Uterus (tissue), 4 donors: ENCODE results near the gene CCIN. TPM values are rescaled to one million over a fixed set of nuclear protein-coding genes. Genes with fewer than 3 reads are reported as not detected.

Experiments
- DNase-seq, 2 donors: peaks; one replicate each; pipeline ENCODE4 v3.0.0-alpha.2; 2019 to 2020
- H3K27ac ChIP-seq, 2 donors: fragments of 200-600 bp; sonication (generic); 1 replicate in 1 of 2; 2 replicates in 1 of 2; pipeline ENCODE4 v1.5.1; 2016 to 2018
- H3K27me3 ChIP-seq, 2 donors: fragments of 200-600 bp; sonication (generic); one replicate each; pipeline ENCODE4 v1.5.1; 2018 to 2019; ENCODE audit warnings: control low read depth in 1 of 2
- H3K36me3 ChIP-seq, 2 donors: fragments of 200-600 bp; sonication (generic); one replicate each; pipeline ENCODE4 v1.5.1; 2019; ENCODE audit warnings: control low read depth in 1 of 2
- H3K4me1 ChIP-seq, 2 donors: fragments of 200-600 bp; sonication (generic); one replicate each; pipeline ENCODE4 v1.5.1; 2018 to 2019; ENCODE audit warnings: control low read depth in 1 of 2
- H3K4me3 ChIP-seq, 2 donors: fragments of 200-600 bp; sonication (generic); 1 replicate in 1 of 2; 2 replicates in 1 of 2; pipeline ENCODE4 v1.5.1; 2018 to 2019; ENCODE audit warnings: mild to moderate bottlenecking in 1 of 2
- H3K9me3 ChIP-seq, 2 donors: fragments of 200-600 bp; sonication (generic); one replicate each; pipeline ENCODE4 v1.5.1; 2019; ENCODE audit warnings: control low read depth in 1 of 2
- POLR2A ChIP-seq, 2 donors: fragments of 450-650 bp; IDR thresholded peaks; one replicate each; pipeline ENCODE4 v1.6.1; 2016; ENCODE audit warnings: antibody characterized with exemption in 2 of 2, mild to moderate bottlenecking in 1 of 2, moderate library complexity in 1 of 2
- intact Hi-C: fragments of 100-400 bp; cut with DNase I; formaldehyde crosslinking; loops from one replicate; pipeline ENCODE4 v1.15.1; 2023; ENCODE audit warnings: low total_unique reads
- total RNA-seq, 4 donors: library from RNA; depleted of rRNA in 3 of 4; stranded (reverse); fragments of >200 nt in 3 of 4; gene quantifications; one replicate each; pipeline versions ENCODE4 v1.1.0 to v1.2.4, GENCODE V29; 2014 to 2023
- TF ChIP-seq, protein P1 (sequence below), 4 experiments: fragments of 200-600 bp in 2 of 4; fragments of 450-650 bp in 2 of 4; sonication (generic) in 2 of 4; IDR thresholded peaks; one replicate each; pipeline ENCODE4 v1.5.1; 2016 to 2019; ENCODE audit warnings: antibody characterized with exemption in 4 of 4, mild to moderate bottlenecking in 2 of 4, moderate library complexity in 1 of 4
- donor health status: DM: yes; HTN: yes; CAD: no.

Gene CCIN
- total RNA-seq, 4 donors from 2014 or later = 0.26 to 1.6 (median 0.99) TPM

DNA sequence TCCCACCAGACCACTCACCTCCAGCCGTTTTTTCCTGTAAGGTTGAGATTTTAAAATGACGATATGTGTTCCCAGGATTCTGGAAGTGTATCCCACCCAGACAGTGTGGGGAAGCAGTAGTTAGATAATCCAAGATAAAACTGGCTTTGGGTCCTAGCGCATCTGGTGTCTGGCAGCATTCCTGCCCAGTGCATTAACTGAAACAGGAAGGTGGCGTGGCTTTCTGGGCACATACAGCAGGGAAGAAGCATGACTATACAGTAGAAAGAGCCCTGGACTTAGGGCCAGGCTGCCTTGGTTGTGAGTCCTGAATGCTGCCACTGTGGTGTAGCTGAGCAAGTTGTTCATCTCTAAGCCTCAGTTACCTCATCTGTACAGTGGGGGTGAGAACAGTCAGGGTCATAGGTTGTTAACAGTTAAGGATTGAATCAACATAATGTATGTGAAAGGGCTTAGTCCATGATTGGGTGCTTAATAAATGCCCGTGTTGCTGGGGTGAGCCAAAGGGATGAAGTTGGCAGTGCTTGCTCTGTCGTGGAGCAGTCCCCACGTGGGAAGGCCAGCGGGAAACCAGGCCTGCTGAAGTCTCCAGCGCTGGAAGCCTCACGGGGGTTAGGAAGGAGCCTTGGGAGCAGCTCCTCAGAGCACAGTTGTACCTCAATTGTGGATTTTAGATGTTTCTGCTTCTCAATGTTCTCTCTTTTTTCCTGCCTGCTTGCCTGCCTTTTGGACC is 39.5 kb downstream of the CCIN start:
- Histone ChIP-seq H3K4me1 (no peaks in the 10 kb centered on the region), H3K27me3 (no peaks in the 10 kb centered on the region), H3K36me3 (no peaks in the 10 kb centered on the region), H3K4me3 (no peak overlapping the region), H3K27ac (peak overlapping the region in 1 of 2 donors; percentile 66), H3K9me3 (no peaks in the 10 kb centered on the region)
- DNase-seq = no peak
- TF ChIP-seq, protein P1, sequence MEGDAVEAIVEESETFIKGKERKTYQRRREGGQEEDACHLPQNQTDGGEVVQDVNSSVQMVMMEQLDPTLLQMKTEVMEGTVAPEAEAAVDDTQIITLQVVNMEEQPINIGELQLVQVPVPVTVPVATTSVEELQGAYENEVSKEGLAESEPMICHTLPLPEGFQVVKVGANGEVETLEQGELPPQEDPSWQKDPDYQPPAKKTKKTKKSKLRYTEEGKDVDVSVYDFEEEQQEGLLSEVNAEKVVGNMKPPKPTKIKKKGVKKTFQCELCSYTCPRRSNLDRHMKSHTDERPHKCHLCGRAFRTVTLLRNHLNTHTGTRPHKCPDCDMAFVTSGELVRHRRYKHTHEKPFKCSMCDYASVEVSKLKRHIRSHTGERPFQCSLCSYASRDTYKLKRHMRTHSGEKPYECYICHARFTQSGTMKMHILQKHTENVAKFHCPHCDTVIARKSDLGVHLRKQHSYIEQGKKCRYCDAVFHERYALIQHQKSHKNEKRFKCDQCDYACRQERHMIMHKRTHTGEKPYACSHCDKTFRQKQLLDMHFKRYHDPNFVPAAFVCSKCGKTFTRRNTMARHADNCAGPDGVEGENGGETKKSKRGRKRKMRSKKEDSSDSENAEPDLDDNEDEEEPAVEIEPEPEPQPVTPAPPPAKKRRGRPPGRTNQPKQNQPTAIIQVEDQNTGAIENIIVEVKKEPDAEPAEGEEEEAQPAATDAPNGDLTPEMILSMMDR (IDR thresholded peaks at IDR 0.05) = no peak
- TF ChIP-seq POLR2A (IDR thresholded peaks at IDR 0.05) = no peak
- intact Hi-C loops = loop anchor here (10.0 kb wide), 1 partner anchor 116 kb away; no protein-coding TSS in a partner anchor

DNA sequence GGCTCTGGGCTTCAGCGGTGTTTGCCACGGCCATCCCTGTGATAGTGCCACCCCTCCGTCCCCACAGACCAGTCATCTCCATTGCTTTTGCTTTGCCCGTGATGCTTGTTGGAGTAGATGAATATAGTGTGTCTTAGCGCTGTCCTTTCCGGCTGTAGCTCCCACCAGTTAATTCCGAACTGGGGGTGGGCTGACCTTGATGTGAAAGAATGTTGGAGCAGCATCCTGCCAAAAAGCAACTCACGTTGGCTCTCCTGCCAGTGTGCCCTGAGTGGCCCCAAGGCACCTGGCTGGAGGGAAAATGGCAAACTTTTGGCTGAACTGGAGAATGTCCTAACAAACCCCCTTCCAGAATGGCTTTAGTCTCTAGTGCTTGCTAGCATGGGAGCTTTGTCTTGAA is 41.5 kb downstream of the CCIN start:
- Histone ChIP-seq H3K9me3 (no peaks in the 10 kb centered on the region), H3K27me3 (no peaks in the 10 kb centered on the region), H3K27ac (no peak overlapping the region), H3K4me3 (no peak overlapping the region), H3K4me1 (no peaks in the 10 kb centered on the region), H3K36me3 (no peaks in the 10 kb centered on the region)
- intact Hi-C loops = no loop called here
- TF ChIP-seq POLR2A (IDR thresholded peaks at IDR 0.05) = no peak
- TF ChIP-seq, protein P1 (IDR thresholded peaks at IDR 0.05) = no peak
- DNase-seq = no peak

DNA sequence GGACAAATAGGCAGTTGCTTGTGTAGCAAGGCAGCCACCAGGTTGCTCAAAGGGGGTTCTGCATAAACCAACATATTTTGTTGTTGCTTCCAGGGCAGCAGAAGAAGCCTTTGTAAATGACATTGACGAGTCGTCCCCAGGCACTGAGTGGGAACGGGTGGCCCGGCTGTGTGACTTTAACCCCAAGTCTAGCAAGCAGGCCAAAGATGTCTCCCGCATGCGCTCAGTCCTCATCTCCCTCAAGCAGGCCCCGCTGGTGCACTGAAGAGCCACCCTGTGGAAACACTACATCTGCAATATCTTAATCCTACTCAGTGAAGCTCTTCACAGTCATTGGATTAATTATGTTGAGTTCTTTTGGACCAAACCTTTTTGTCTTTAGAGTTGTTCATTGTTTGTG is 42.3 kb downstream of the CCIN start:
- H3K27me3 ChIP-seq = no peaks in the 10 kb centered on the region
- H3K4me3 ChIP-seq = no peak overlapping the region
- TF ChIP-seq, protein P1 (IDR thresholded peaks at IDR 0.05) = no peak
- TF ChIP-seq POLR2A (IDR thresholded peaks at IDR 0.05) = no peak
- no peak overlapping the region for H3K27ac ChIP-seq
- H3K36me3 ChIP-seq = no peaks in the 10 kb centered on the region
- no peaks in the 10 kb centered on the region for H3K4me1 ChIP-seq
- DNase-seq = no peak
- intact Hi-C loops = no loop called here
- no peaks in the 10 kb centered on the region for H3K9me3 ChIP-seq

DNA sequence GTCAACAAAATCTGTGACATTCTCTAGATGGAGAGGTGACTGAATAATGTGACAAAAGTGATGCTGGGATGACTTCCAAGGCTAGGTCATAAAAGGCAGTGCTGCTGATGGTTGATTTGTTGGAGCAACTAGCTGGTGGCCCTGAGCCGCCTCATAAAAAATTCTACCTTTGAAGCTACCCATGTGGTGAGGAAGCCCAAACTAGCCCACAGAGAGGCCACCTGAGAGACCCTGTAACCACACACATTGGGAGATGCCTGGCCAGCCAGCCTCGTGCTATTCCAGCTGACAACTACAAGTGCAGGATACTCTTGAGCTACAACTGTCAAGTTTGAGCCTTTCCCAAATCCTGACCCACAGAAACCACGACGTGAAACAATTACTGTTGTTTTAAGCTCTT is 44.2 kb downstream of the CCIN start:
- no peak overlapping the region for H3K4me3 ChIP-seq
- DNase-seq = no peak
- no peaks in the 10 kb centered on the region for H3K36me3 ChIP-seq
- no peak for TF ChIP-seq POLR2A (IDR thresholded peaks at IDR 0.05)
- TF ChIP-seq, protein P1 (IDR thresholded peaks at IDR 0.05) = no peak
- H3K27me3 ChIP-seq = no peaks in the 10 kb centered on the region
- intact Hi-C loops = no loop called here
- H3K4me1 ChIP-seq = no peaks in the 10 kb centered on the region
- H3K9me3 ChIP-seq = no peaks in the 10 kb centered on the region
- H3K27ac ChIP-seq = no peak overlapping the region

DNA sequence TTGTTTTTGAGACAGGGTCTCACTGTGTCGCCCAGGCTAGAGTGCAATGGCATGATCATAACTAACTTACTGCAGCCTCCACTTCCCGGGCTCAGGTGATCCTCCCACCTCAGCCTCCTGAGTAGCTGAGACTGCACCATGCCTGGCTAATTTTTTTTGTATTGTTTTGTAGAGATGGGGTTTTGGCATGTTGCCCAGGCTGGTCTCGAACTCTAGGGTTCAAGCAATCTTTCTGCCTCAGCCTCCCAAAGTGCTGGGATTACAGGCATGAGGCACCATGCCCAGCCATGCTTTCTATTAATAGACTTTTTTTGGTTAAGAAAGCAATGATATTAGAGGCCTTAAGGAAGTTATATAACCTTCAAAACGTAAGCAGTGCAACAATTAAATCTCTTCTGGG is 44.8 kb downstream of the CCIN start:
- intact Hi-C loops = no loop called here

More for the DNA sequence above, 44.8 kb downstream of the CCIN start:
- Histone ChIP-seq H3K9me3 (no peaks in the 10 kb centered on the region), H3K36me3 (no peaks in the 10 kb centered on the region), H3K27ac (peak overlapping the region in 1 of 2 donors; percentile 17), H3K4me1 (no peaks in the 10 kb centered on the region), H3K4me3 (no peak overlapping the region), H3K27me3 (no peaks in the 10 kb centered on the region)
- TF ChIP-seq, protein P1 (IDR thresholded peaks at IDR 0.05) = no peak
- TF ChIP-seq POLR2A (IDR thresholded peaks at IDR 0.05) = no peak
- DNase-seq = peak in 1 of 2 donors; percentile 17
